NOMO-1 (cell line): ENCODE results near the gene ZNF513.

ENCODE experiments used
- DNase-seq, 2 experiments: peaks; one replicate each; lab custom pipeline; 2025; ENCODE audit not compliant: unreplicated experiment in 2 of 2; lab: John Stamatoyannopoulos, UW

Gene ZNF513

DNA sequence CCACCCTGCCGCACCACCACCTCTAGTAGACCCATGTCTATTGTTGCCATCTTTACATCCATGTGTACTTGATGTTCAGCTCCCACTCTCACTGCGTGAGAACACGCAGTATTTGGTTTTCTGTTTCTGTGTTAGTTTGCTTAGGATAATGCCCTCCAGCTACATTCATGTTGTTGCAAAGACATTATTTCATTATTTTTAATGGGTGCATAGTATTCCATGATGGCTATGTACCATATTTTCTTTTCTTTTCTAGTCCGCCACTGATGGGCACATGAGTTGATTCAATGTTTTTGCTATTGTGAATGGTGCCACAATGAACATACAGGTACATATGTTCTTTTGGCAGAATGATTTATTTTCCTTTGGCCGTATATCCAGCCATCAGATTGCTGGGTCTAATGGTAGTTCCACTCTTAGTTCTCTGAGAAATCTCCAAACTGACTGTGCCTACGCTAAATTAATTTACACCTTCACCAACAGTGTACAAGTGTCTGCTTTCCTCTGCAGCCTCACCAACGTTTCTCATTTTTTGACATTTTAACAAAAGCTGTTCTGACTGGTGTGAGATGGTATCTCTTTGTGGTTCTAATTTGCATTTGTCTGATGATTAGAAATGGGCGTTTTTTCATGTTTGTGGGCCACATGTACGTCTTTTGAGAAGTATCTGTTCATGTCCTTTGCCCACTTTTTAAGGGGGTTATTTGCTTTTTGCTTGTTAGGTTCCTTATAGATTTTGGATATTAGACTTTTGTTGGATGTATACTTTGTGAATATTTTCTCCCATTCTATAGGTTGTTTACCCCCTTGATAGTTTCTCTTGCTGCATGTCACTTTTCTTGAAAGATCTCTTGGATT, 10.5 kb upstream of the ZNF513 start:
- no peak for DNase-seq

DNA sequence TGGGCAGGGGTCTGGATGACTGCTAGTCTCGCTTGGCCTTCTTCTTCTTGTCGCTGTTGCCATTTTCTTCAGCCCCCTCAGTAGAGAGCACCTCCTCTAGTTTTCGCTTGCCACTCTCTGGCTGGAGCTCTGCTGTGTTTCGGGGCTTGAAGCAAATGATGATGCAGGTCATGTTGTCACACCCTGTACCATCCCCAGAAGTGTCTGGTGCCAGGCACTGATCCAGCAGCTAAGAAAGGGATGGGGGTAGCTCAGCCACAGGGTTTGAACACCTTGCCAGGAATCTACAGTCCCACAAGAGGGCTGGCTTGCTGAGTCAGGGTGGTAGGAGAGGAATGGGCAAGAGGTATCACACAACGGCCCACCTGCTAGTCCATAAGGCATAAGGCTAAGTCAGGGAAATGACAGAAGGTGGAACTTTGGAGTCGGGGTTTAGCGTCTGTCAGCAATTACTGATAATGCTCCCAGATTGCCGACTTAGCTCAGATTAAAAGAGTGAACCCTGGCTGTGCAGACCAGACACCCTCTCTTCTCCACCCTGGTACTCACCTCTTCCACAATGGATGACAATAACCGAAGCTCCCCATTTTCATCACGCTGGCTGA, 1.1 kb upstream of the ZNF513 start:
- DNase-seq = no peak

DNA sequence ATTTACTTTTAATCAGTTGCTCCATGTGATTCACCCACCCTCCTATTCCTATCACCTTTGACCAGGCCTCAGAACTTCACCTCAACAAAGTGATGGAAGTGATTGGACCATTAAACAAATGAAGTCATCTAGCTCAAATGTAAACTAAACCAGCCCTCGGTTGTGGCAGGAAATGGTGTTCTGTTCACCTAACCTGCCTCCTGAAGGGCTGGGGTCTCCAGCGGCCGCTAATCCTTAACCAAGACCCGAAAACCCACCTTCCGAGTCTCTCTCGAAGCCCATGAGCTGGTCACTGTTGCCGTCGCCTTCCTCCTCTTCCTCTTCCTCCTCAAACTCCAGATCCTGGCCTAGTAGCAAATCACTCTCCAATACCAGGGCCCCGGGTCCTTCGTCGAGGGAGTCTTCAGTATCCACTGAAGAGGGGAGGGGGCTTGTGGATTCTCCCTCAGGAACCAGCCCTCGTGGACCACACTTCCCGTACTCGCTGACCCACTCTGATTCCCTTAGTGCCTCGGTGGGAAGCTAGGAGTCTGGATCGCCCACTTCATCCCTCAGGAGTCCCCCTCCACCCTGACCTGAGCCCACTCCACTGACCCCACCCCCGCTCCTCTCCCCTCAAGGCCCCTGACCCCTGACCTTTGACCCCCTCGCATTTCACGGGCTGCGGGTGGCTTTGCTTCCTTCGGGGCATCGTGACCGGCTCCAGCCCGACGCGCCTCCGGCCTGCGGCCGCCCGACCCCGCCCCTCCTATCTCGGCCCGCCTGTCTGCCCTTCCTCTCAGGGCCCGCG, 503 bp downstream of the ZNF513 start:
- peak; percentile 50 to 82 for DNase-seq

DNA sequence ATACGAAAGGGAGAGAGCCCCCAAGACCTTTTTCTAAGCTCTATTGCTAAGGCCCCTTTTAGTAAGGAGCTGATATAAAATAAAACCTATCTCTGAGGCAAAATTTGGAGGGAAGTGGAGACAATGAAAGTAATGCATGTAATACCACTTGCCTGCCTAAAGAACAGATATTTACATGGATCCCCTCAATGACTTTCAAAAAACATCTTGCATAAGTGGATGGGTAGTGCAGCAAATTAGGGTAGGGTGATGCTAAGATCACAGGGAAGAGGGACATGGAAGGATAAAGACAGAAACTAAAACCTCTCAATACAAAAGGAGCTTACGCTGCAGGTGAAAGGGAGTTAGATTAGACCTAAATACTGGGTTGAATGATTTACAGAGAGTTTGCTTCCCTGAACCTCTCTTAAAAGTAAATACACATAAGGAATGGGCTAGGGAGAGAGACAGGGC, 1.1 kb downstream of the ZNF513 start:
- DNase-seq = peak in 1 of 2 experiments; percentile 28

DNA sequence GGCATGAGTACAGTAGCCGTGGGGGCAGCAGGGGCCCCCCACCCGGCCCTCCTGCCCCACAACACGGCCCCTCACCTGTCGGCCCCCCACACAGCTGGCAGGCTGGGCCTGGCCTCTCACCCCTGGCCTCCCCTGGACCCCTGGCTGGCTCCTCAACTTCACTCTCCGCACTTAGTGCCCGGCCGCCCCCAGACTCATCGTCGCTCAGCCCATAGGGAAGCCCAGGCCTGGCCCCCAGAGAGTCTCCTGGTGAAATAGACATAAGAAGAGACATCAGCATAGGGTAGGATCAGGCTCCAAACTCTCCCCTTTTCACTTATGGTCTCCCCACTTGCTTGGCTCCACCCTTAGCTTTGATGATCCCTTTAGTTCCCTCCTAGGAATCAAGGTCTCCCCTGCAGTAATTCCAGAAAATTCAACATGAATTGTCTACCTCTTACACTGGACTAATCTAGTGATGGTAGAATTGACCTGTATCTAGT, 1.7 kb downstream of the ZNF513 start:
- no peak for DNase-seq

DNA sequence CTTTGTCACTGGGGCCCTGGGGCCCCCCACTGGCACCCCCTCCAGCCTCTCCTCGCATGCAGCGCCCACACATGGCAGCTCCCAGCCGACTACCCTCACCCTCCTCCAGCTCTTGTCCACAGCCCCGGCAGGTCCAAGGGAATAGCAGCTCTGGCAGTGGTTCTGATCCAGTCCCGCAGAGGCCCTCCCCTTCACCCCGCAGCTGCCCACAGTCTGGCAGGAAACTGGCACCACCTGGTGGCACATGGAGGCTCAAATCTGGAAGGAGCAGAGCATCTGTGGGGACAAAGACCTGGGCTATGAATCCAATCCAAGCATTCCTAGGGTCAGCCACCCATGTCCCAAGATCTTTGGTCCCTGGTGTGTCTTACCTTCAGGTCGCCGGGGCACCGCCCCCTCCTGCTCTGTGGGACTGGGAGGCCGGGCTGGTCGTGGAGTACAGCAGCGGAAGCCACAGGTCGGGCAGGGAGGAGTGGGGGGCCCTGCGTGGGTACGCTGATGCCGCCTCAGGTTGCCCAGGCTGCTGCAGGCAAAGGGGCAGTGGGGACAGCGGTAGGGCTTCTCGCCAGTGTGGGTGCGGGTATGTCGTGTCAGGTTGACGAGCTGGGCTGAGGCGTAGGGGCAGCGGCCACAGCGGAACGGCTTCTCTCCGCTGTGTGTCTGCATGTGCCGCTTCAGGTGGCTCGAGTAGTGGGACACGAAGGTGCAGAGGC, 2.3 kb downstream of the ZNF513 start:
- no peak for DNase-seq

DNA sequence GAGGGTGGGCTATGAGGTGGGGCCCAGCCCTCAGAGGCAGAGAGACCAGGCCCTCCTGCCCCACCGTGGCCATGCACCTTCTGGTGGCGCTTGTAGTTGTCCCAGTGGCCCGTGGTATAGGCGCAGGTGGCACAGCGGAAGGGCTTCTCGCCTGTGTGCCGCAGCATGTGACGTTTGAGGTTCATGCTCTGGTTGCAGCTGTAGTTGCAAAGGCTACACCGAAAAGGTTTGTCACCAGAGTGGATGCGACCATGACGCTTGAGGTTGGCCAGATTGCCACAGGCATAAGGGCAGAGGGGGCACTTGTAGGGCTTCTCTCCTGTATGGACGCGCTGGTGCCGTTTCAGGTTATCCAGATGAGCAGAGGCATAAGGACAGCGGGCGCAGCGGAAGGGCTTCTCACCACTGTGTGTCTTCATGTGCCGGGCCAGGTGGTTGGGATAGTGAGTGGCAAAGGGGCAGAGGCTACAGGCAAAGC, 2.9 kb downstream of the ZNF513 start:
- DNase-seq = no peak

DNA sequence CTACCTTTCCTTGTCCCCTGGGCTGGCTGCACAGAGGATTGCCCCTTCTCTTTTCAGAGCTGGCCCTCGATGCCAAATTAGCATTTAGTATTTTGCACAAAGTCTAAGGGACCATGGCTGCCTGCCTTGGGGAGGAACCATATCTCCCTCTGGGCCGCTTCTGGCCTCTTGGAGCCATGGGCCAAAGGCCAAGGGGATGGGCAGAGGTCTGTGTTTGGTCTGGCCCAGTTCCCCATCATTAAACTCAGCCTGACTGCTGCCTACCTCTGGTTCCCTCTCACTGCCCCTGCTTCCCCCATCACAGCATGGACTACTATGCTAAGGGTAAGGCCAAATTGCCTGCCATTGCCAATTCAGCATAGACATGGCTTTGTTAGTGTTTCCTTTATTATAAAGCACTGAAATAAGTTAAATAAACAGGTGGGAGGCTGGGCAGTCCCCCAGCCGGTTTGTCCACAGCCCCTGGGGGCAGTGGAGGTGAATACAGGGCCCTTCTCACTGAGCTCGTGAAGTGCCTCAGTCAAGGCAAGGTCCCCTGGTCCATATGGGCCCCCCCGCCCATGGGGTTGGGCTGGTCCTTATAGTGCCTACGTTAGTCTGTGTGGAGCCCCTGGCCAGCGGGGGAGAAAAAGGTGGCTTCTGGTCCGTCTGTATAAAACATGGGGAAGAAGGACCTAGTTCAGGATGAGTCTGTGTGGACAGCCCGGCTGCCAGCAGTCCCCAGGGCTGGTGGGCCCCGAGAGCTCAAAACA, 3.5 kb downstream of the ZNF513 start:
- DNase-seq = no peak

DNA sequence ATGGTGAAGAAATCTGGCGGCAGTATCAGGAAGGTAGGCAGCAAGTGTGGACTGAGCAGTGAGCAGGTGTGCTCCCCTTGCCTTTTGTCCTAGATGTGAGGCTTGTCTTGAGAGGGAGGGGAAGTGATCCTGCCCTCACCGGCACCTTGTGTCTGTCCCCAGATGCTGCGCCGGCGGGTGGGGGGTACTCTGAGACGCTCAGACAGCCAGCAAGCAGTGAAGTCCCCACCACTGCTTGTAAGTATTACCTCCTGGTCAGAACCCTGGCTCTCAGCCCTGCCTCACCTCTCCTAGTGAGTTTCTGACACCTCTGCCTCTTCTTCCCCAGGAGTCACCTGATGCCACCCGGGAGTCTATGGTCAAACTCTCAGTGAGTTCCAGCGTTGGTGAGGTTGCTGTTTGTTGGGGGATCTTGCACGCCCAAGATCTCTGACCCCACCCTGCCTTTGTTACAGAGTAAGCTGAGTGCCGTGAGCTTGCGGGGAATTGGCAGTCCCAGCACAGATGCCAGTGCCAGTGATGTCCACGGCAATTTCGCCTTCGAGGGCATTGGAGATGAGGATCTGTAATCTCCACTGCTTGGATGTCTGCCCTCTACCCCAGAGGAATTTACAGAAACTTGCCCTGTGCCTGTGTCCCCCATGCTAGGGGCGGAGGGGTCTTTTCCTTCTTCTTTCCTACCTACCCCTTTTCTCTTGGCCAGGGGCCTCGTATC, 4.2 kb downstream of the ZNF513 start:
- DNase-seq = no peak

DNA sequence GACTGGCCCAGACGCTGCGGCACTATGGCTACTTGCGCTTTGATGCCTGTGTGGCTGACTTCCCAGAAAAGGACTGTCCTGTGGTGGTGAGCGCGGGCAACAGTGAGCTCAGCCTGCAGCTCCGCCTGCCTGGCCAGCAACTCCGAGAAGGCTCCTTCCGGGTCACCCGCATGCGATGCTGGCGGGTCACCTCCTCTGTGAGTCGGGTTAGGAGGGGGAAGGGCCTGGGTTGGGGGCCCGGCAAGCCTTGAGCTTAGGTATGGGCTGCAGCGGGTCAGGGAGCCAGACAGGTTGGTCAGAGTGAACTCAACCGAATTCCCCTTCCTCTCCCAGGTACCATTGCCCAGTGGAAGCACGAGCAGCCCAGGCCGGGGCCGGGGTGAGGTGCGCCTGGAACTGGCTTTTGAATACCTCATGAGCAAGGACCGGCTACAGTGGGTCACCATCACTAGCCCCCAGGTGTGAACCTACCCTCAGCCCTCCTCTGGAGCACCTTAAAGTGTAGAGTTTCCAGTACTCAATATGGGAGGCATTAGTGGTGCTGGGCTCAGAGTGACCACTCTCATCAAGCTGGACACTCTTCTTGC, 4.9 kb downstream of the ZNF513 start:
- DNase-seq = no peak

DNA sequence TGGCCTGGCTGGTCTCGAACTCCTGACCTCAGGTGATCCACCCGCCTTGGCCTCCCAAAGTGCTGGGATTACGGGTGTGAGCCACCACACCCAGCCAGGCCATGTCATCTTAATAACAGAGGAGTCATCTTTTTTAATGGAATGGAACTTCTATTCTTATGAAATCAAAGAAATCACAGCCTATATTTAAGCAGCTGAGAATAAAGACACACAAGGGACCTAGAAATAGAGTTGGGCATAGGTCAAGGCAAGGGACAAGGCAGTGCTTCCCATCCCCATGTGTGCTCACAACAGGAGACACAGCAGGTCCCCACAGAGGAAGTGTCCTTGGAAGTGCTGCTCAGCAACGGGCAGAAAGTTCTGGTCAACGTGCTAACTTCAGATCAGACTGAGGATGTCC, 7.0 kb downstream of the ZNF513 start:
- DNase-seq = no peak

DNA sequence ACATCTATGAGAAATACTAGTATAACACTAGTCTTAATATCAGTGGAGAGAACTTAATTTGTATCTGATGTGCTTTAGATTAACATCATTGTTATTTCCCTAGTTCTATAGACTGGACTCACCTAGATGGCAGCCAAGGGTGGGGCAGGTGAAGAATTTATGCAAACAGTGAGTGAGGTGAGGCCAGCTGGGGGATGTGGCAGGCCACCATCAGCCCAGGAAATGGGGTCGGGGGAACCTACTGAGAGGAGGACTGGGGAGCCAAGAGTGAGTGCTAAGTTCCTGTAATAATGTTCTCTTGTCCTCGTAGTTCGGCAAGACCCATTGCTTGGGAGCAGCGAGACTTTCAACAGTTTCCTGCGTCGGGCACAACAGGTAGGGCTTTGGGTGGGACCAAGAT, 7.6 kb downstream of the ZNF513 start:
- DNase-seq = no peak

DNA sequence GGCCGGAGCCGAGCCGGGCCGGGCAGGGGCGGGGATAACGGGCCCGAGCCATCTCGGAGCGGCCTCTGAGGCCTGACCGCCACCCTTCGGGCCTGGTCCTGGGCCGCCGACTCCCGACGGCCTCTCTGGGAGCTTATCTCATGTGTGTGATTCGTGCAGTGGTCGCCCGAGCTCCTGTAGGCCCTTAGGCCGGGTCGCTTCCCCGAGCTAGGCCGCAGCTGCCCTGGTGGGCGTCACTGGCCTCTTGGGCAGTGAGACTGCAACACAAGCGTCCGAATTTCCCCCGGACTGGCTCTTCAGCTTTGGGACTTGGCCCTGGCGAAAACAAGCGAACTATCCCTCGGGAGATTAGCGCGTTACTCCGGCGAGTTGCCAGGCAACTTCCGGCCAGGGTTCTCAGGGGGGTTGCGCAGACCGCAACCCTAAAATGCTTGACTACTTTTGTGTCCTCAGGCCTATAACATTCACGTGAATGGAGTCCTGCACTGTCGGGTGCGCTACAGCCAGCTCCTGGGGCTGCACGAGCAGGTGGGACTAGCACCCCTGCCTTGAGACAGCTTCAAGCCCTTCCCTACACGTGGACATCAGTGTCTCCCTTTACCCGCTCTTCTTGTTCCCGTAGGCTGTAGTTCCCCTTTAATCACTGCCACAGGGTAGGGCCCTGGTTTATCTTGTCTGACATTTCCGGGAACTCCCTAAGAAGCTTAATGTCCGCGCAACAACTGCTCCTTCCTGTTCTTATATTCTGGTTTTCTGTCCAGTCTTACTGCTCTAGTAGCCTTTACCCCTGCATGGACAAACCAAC, 9.5 kb downstream of the ZNF513 start:
- peak; percentile 74 to 93 for DNase-seq

DNA sequence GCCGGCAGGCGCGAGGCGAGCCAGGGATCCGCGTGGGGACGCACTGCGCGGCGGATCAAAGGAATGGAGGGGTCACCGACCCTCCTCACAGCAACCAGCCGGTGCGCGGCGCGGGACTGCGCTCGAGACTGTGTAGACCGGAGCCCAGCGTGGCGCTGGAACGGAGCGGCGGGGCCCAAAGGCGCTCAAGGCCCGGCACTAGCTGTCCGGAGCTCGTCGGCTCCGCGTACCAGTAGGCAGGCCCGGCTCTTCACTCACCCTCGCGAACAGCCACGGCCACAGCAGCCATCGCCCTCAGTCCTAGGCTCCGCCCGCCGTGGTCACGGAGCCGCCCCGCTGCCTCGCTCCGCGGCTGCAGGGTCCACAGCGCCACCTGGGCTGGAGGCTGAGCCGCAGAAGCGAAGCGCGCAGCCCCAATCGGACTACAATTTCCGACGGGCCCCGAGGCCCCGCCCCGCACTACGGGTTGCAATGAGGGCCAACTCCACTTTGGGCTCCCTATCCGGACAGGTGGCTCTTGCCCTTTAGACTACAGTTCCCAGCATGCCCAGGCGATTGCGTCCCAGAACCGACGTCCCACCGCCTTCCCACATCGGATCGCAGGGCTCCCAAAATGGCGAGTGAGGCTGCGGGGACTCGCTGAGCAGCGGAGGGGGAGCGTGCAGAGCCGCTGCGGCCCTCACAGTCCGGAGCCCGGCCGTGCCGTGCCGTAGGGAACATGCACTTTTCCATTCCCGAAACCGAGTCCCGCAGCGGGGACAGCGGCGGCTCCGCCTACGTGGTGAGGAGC, 10.3 kb downstream of the ZNF513 start, which contains the start of the genes EIF2B4 and SNX17:
TSS of gene EIF2B4 (minus strand) at position 313 of the 790 bp plus-strand sequence. CDS start at position 289, 24 bp downstream.
TSS of gene SNX17 (plus strand) at position 591 of the 790 bp plus-strand sequence. CDS start at position 719, 128 bp downstream.
- peak; percentile 99 to 100 for DNase-seq

DNA sequence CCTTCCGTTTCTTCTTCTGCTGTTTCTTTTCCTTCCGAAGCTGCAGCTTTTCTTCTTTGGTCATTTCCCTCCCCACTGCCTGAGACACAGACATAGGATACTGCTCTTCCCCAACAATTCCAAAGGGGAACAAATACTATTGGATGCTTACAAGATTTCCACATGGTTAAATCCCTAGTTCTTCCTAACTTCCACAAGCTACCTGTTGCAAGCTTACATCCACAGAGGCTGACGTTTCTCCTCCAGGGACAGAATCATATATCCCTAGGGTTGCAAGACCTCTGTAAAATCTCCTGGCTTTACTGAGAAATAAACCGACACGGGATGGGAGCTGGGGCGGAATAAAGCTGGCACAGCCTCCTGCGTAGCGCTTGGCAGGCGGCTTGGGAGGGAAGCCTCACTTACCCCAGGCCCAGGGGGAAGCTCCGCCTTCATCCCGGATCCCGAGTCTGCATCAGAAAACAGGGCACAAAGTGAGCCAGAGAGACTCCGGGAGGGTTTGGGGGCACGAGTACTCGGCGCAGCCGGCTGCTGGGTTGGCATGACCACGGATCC, 11.0 kb downstream of the ZNF513 start:
- peak; percentile 35 to 37 for DNase-seq

DNA sequence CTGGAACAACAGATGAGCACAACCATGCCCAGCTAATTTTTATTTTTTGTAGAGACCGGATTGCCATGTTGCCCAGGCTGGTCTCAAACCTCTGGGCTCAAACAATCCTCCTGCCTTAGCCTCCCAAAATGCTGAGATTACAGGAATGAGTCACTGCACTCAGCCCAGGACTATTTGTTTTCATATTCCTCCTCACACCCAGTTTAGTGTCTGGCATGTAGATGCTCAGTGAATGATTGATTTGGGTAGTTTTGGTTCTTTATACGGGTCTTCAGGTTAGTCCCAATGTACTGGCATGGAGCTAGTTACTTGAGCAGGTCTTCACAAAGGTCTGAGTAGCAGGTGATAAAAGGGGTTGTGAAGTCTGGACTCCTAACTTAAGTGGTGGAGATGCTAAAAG, 16.6 kb downstream of the ZNF513 start:
- DNase-seq = no peak
